H9 (cell line): Measurements from ENCODE around the gene ARFGAP1. TPM values are rescaled to one million over a fixed set of nuclear protein-coding genes. Genes with fewer than 3 reads are reported as not detected.

Experiments
- DNase-seq: peaks from one replicate; pipeline ENCODE4 v3.0.0-alpha.2; 2017
- H2AFZ ChIP-seq: one replicate; pipeline ENCODE4 v1.6.1; 2013; ENCODE audit warnings: mild to moderate bottlenecking, low read length, control low read depth, moderate library complexity
- H2AK5ac ChIP-seq: 2 replicates; pipeline ENCODE4 v1.6.1; 2013; ENCODE audit warnings: low read length, control low read depth, mixed read lengths; ENCODE audit not compliant: insufficient read length
- H2BK120ac ChIP-seq: one replicate; pipeline ENCODE4 v1.6.1; 2013; ENCODE audit warnings: low read depth, mild to moderate bottlenecking, low read length, control low read depth, inconsistent platforms; ENCODE audit not compliant: poor library complexity, severe bottlenecking
- H2BK12ac ChIP-seq: 2 replicates; pipeline ENCODE4 v1.6.1; 2013; ENCODE audit warnings: low read length, control low read depth, mixed read lengths, low read depth; ENCODE audit not compliant: insufficient read length
- H2BK15ac ChIP-seq: 2 replicates; pipeline ENCODE4 v1.6.1; 2013; ENCODE audit warnings: low read depth, low read length, control low read depth
- H2BK20ac ChIP-seq: one replicate; pipeline ENCODE4 v1.6.1; 2013; ENCODE audit warnings: low read depth, mild to moderate bottlenecking, low read length, control low read depth, inconsistent platforms; ENCODE audit not compliant: poor library complexity, severe bottlenecking
- H2BK5ac ChIP-seq: 2 replicates; pipeline ENCODE4 v1.6.1; 2013; ENCODE audit warnings: low read length, control low read depth, mixed read lengths; ENCODE audit not compliant: insufficient read length
- H3K14ac ChIP-seq: 2 replicates; pipeline ENCODE4 v1.6.1; 2013; ENCODE audit warnings: low read length, control low read depth; ENCODE audit not compliant: insufficient read depth
- H3K18ac ChIP-seq: 2 replicates; pipeline ENCODE4 v1.6.1; 2013; ENCODE audit warnings: low read depth, mild to moderate bottlenecking, mixed read lengths, low read length, control low read depth; ENCODE audit not compliant: insufficient read length
- H3K23ac ChIP-seq: 2 replicates; pipeline ENCODE4 v1.6.1; 2013; ENCODE audit warnings: low read length, control low read depth, mixed read lengths, low read depth; ENCODE audit not compliant: insufficient read length
- H3K23me2 ChIP-seq: 2 replicates; pipeline ENCODE4 v1.6.1; 2013; ENCODE audit warnings: low read depth, mild to moderate bottlenecking, mixed read lengths, low read length, control low read depth; ENCODE audit not compliant: insufficient read length, poor library complexity, severe bottlenecking
- H3K27ac ChIP-seq: 2 replicates; pipeline ENCODE4 v1.5.1; 2013; ENCODE audit warnings: low read length, control low read depth, mixed read lengths, low read depth; ENCODE audit not compliant: insufficient read length
- H3K27me3 ChIP-seq: 2 replicates; pipeline ENCODE4 v1.6.1; 2013; ENCODE audit warnings: low read length, control low read depth, inconsistent platforms; ENCODE audit not compliant: insufficient read depth
- H3K4ac ChIP-seq: 2 replicates; pipeline ENCODE4 v1.6.1; 2013; ENCODE audit warnings: low read depth, mild to moderate bottlenecking, control low read depth, inconsistent platforms, low read length, moderate library complexity
- H3K4me1 ChIP-seq: 2 replicates; pipeline ENCODE4 v1.6.1; 2013; ENCODE audit warnings: low read length, control low read depth, inconsistent platforms; ENCODE audit not compliant: insufficient read depth
- H3K4me2 ChIP-seq: 2 replicates; pipeline ENCODE4 v1.6.1; 2013; ENCODE audit warnings: low read length, control low read depth, mixed read lengths; ENCODE audit not compliant: insufficient read length, insufficient read depth
- H3K56ac ChIP-seq: 2 replicates; pipeline ENCODE4 v1.6.1; 2013; ENCODE audit warnings: low read depth, mild to moderate bottlenecking, mixed read lengths, low read length, control low read depth; ENCODE audit not compliant: insufficient read length
- H3K79me1 ChIP-seq: 2 replicates; pipeline ENCODE4 v1.6.1; 2013; ENCODE audit warnings: low read depth, mild to moderate bottlenecking, moderate library complexity, low read length, control low read depth, inconsistent platforms; ENCODE audit not compliant: insufficient read depth, poor library complexity, severe bottlenecking
- H3K79me2 ChIP-seq: 2 replicates; pipeline ENCODE4 v1.6.1; 2013; ENCODE audit warnings: low read length, control low read depth, inconsistent platforms; ENCODE audit not compliant: insufficient read depth
- H3K9ac ChIP-seq: 2 replicates; pipeline ENCODE4 v1.6.1; 2013; ENCODE audit warnings: low read length, control low read depth, mixed read lengths; ENCODE audit not compliant: insufficient read length; ENCODE audit errors: extremely low read depth
- H3K9me3 ChIP-seq: one replicate; pipeline ENCODE4 v1.6.1; 2013; ENCODE audit warnings: low read depth, low read length, inconsistent platforms; ENCODE audit not compliant: control insufficient read depth
- H3T11ph ChIP-seq: one replicate; pipeline ENCODE4 v1.6.1; 2013; ENCODE audit warnings: mild to moderate bottlenecking, low read length, control low read depth, inconsistent platforms
- H4K20me1 ChIP-seq: one replicate; pipeline ENCODE4 v1.6.1; 2013; ENCODE audit not compliant: control insufficient read depth, insufficient read length, insufficient read depth
- H4K5ac ChIP-seq: 2 replicates; pipeline ENCODE4 v1.6.1; 2013; ENCODE audit warnings: low read depth, mild to moderate bottlenecking, mixed read lengths, low read length, control low read depth; ENCODE audit not compliant: insufficient read length
- H4K8ac ChIP-seq: replicated peaks from 2 replicates; pipeline ENCODE4 v1.6.1; 2013; ENCODE audit warnings: low read length, control low read depth, mixed read lengths, low read depth; ENCODE audit not compliant: insufficient read length
- H4K91ac ChIP-seq: 2 replicates; pipeline ENCODE4 v1.6.1; 2013; ENCODE audit warnings: low read depth, mild to moderate bottlenecking, moderate library complexity, mixed read lengths, low read length, control low read depth; ENCODE audit not compliant: insufficient read length
- H3K27ac Mint-ChIP-seq, 3 experiments: 2 replicates in 2 of 3; 3 replicates in 1 of 3; pipeline ENCODE4 v1.8.0; 2020 to 2021; ENCODE audit warnings: mixed read lengths in 3 of 3, mild to moderate bottlenecking in 1 of 3, moderate library complexity in 1 of 3
- H3K27me3 Mint-ChIP-seq: 2 replicates; pipeline ENCODE4 v1.8.0; 2021; ENCODE audit warnings: low read depth, mild to moderate bottlenecking, moderate library complexity, mixed read lengths
- H3K36me3 Mint-ChIP-seq, 3 experiments: 2 replicates in 2 of 3; 3 replicates in 1 of 3; pipeline ENCODE4 v1.8.0; 2020 to 2021; ENCODE audit warnings: low read depth in 3 of 3, mixed read lengths in 3 of 3; ENCODE audit not compliant: insufficient read depth in 1 of 3
- H3K4me1 Mint-ChIP-seq, 2 experiments: 2 replicates each; pipeline ENCODE4 v1.8.0; 2020; ENCODE audit warnings: mixed read lengths in 2 of 2
- H3K4me3 Mint-ChIP-seq, 2 experiments: 2 replicates in 1 of 2; 3 replicates in 1 of 2; pipeline ENCODE4 v1.8.0; 2020 to 2021; ENCODE audit warnings: mild to moderate bottlenecking in 2 of 2, mixed read lengths in 2 of 2, moderate library complexity in 1 of 2
- H3K9me3 Mint-ChIP-seq, 2 experiments: 2 replicates in 1 of 2; 3 replicates in 1 of 2; pipeline ENCODE4 v1.8.0; 2020; ENCODE audit warnings: mild to moderate bottlenecking in 2 of 2, mixed read lengths in 2 of 2, moderate library complexity in 1 of 2
- CTCF ChIP-seq: fragments of 200-600 bp; sonication (generic); conservative IDR thresholded peaks from 3 replicates; pipeline ENCODE4 v1.8.0; 2021; ENCODE audit warnings: antibody characterized with exemption, mild to moderate bottlenecking
- WGBS: extraction: QIAGEN DNeasy Blood & Tissue Kit; methylation state at CpG from one replicate; pipeline ENCODE4 v1.1.7; 2013; ENCODE audit warnings: missing lambda C conversion rate, low lambda C conversion rate, mixed read lengths; ENCODE audit not compliant: insufficient read length; ENCODE audit errors: extremely low coverage; 5-methylcytosine and 5-hydroxymethylcytosine counted together
- total RNA-seq: library from RNA; stranded (reverse); gene quantifications from 2 replicates; pipeline ENCODE4 v1.2.1, GENCODE V29; 2021

ARFGAP1 gene
- total RNA-seq, 1 experiment from 2014 or later = 114 TPM

DNA sequence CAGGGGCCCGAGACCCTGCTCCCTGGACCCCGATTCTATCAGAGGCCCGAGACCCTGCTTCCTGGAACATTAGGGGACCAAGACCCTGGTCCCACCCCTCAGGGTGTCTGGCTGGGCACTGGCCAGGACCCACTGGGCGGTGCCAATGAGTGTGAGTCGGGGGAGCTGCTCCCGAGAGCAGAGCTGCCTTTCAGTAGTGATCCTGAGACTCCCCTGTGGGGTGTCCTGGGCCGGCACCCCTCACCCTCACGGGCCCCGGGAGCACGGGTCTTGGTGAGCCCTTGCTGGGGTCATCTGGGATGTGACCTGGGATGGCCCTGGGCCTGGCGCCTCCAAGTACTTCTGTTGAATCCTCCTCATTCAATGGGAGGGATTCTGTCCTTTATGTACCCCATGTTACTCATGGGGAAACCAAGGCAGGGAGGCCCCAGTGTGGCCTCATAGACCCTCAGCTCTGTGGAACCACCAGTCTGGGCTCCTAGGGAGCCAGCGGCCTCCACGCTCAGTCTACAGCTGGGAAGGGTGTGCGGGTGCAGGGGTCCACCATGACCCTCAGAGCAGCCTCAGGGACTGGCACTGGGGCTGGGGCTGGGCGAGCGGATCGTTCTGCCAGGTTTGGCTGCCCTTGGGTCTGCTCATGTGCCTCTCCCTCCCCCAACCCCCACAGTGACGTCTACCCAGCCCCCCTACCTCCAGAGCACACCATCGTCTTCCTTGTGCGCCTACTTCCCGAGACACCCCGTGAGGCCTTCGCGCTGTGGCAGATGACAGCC lies 46.0 kb downstream of the ARFGAP1 start:
- H2BK20ac ChIP-seq = no peak overlapping the region
- no peak overlapping the region for H4K5ac ChIP-seq
- H2AFZ ChIP-seq = no peak overlapping the region
- no peaks in the 10 kb centered on the region for H3K79me2 ChIP-seq
- H2BK5ac ChIP-seq = no peak overlapping the region
- no peak overlapping the region for H3K23ac ChIP-seq
- WGBS = no CpG with 5 or more reads among the region's 24 CpGs
- H3K4me2 ChIP-seq = no peak overlapping the region
- no peak overlapping the region for H3K4ac ChIP-seq
- no peak overlapping the region for H3K27ac ChIP-seq
- no peaks in the 10 kb centered on the region for H3K23me2 ChIP-seq
- Mint-ChIP-seq H3K4me3 (no peak overlapping the region), H3K27ac (no peak overlapping the region), H3K4me1 (peaks cover 0 to 10% of the 10 kb centered on the region in 2 experiments; a peak in 2 of 4 replicates), H3K27me3 (no peaks in the 10 kb centered on the region; the same call in 1 of the 2 replicates), H3K36me3 (no peaks in the 10 kb centered on the region), H3K9me3 (no peaks in the 10 kb centered on the region)
- no peaks in the 10 kb centered on the region for H4K20me1 ChIP-seq
- no peak overlapping the region for H4K91ac ChIP-seq
- no peak overlapping the region for H3K18ac ChIP-seq
- H3K56ac ChIP-seq = no peak overlapping the region
- H2BK120ac ChIP-seq = no peak overlapping the region
- H3K27me3 ChIP-seq = no peaks in the 10 kb centered on the region
- TF ChIP-seq CTCF = no peak
- DNase-seq = no peak
- no peak overlapping the region for H3T11ph ChIP-seq
- H4K8ac ChIP-seq = no peak overlapping the region
- H3K79me1 ChIP-seq = no peaks in the 10 kb centered on the region
- H2BK15ac ChIP-seq = no peak overlapping the region
- H2AK5ac ChIP-seq = no peak overlapping the region
- no peaks in the 10 kb centered on the region for H3K4me1 ChIP-seq
- no peak overlapping the region for H3K14ac ChIP-seq
- H2BK12ac ChIP-seq = no peak overlapping the region
- no peak overlapping the region for H3K9ac ChIP-seq
- no peaks in the 10 kb centered on the region for H3K9me3 ChIP-seq
